ENCODE measurements around the gene ACMSD.

DNA sequence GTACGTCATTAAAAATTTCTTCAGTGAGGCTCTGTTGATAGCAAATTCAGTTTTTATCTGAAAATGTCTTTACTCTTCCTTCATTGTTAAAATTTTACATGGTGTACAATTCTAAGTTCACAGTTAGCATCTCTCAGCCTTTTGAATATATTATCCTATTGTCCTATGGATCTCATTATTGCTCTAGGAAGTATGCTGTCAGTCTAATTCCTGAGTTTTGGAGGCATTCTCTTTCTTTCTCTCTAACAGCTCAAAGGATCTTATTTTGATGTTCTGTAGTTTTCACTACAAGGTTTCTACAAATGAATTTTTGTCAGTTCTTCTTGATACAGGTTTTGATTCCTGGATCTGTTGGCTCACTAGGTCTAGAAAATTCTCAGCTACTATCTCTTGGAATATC, 2.9 kb upstream of the ACMSD start:
- TF ChIP-seq POLR2A (IDR thresholded peaks at IDR 0.05; ENCODE audit: low read depth, low read length) (no peak), TAF1 (IDR thresholded peaks at IDR 0.05; ENCODE audit: low read depth, low read length) (no peak), SPI1 (IDR thresholded peaks at IDR 0.05; ENCODE audit: low read depth, low read length) (no peak), POLR2AphosphoS5 (IDR thresholded peaks at IDR 0.05; ENCODE audit: low read depth, low read length) (no peak)

All from GM12891 (cell line).